K562 (cell line): ENCODE measurements around the gene PSD4. TPM values are rescaled to one million over a fixed set of nuclear protein-coding genes. Genes with fewer than 3 reads are reported as not detected.
"Not testable (repeated sequence)": the region's sequence is repeated elsewhere in the genome, so short reads cannot be mapped to it uniquely, and the experiment has no call there.

Experiments used
- EP400 ChIP-seq: fragments of 450-650 bp; IDR thresholded peaks from 2 replicates; pipeline ENCODE4 v1.6.1; 2017; ENCODE audit warnings: antibody characterized with exemption, mild to moderate bottlenecking, moderate library complexity
- GABPB1 ChIP-seq: sonication (generic); formaldehyde crosslinking; IDR thresholded peaks from 2 replicates; pipeline ENCODE4 v1.8.0; 2022; ENCODE audit warnings: mild to moderate bottlenecking, missing genetic modification reagents
- NFRKB ChIP-seq: fragments of 450-650 bp; IDR thresholded peaks from 2 replicates; pipeline ENCODE4 v1.6.1; 2016; ENCODE audit warnings: low read depth
- NR2C2 ChIP-seq, 2 experiments: fragments of 200-800 bp in 1 of 2; sonication (Bioruptor generic) in 1 of 2; sonication (generic) in 1 of 2; formaldehyde crosslinking in 1 of 2; IDR thresholded peaks; 2 replicates each; pipeline versions ENCODE4 v1.6.1 to v1.8.0; 2016 to 2022; ENCODE audit warnings: mild to moderate bottlenecking in 1 of 2, missing compliant biosample characterization in 1 of 2, missing genetic modification characterization in 1 of 2, missing genetic modification reagents in 1 of 2
- RBFOX2 ChIP-seq: fragments of 200-400 bp; formaldehyde crosslinking; IDR thresholded peaks from 2 replicates; pipeline ENCODE4 v1.6.1; 2017; ENCODE audit warnings: low read depth, mild to moderate bottlenecking, low read length, moderate library complexity
- SPI1 ChIP-seq: IDR thresholded peaks from 2 replicates; pipeline ENCODE4 v1.6.1; 2011; ENCODE audit warnings: low read depth, low read length, control low read depth, borderline replicate concordance
- TEAD1 ChIP-seq, 2 experiments: fragments of 450-650 bp in 1 of 2; sonication (generic) in 1 of 2; formaldehyde crosslinking; IDR thresholded peaks; 2 replicates each; pipeline versions ENCODE4 v1.4.0 to v1.8.0; 2020 to 2022; ENCODE audit warnings: mild to moderate bottlenecking in 2 of 2, missing genetic modification reagents in 1 of 2
- YY1 ChIP-seq, 3 experiments: IDR thresholded peaks; 2 replicates each; pipeline ENCODE4 v1.6.1; 2011; ENCODE audit warnings: low read length in 2 of 3, mild to moderate bottlenecking in 2 of 3, moderate library complexity in 2 of 3, borderline replicate concordance in 1 of 3, control low read depth in 1 of 3, low read depth in 1 of 3; ENCODE audit not compliant: insufficient read depth in 3 of 3, insufficient replicate concordance in 2 of 3, control insufficient read depth in 1 of 3, insufficient read length in 1 of 3; ENCODE audit errors: extremely low read depth in 1 of 3
- polyA plus RNA-seq, 8 experiments: library from polyadenylated mRNA; depleted of rRNA in 4 of 8; stranded (reverse) in 5 of 8; unstranded in 3 of 8; fragments of >200 nt; fragmentation: Nextera tagmentation in 2 of 8; fragmentation: Illumina TruSeq in 1 of 8; extraction: Ambion mirVana in 2 of 8; extraction: Trizol in 1 of 8; gene quantifications; 2 replicates each; pipeline versions ENCODE4 v1.2.1 to v1.2.3, GENCODE V29; 2011 to 2014; ENCODE audit warnings: inconsistent platforms in 1 of 8, missing spikeins in 1 of 8
- total RNA-seq, 7 experiments: library from RNA; depleted of rRNA in 6 of 7; stranded (reverse); fragments of >200 nt in 6 of 7; fragmentation: Illumina TruSeq in 2 of 7; extraction: Trizol in 2 of 7; gene quantifications; 2 replicates each; pipeline versions ENCODE4 v1.2.1 to v1.2.3, GENCODE V29; 2011 to 2021; ENCODE audit warnings: low replicate concordance in 1 of 7
- TF ChIP-seq, protein P1 (sequence below): fragments of 450-650 bp; formaldehyde crosslinking; IDR thresholded peaks from 2 replicates; pipeline ENCODE4 v1.4.0; 2022; ENCODE audit warnings: missing genetic modification characterization

Gene PSD4
- total and polyA plus RNA-seq, 9 of the 15 experiments (the other 6 are each of a cell fraction or from before 2014, with no cell fraction given): 0.46 to 54.0 (median 20.8) TPM

- TF ChIP-seq YY1 (IDR thresholded peaks at IDR 0.05; ENCODE audit: borderline replicate concordance in 1 of 3, control insufficient read depth in 1 of 3, extremely low read depth in 1 of 3, insufficient read depth in 3 of 3, insufficient read length in 1 of 3, insufficient replicate concordance in 2 of 3, low read depth in 1 of 3, low read length in 2 of 3) (peak in 2 of 3 experiments; percentile 18 to 70), TEAD1 (CRISPR knock-in tag; IDR thresholded peaks at IDR 0.05) (0 out of 4 replicates have a peak, but pooled peaks of 1 of the 2 experiments have one; percentile 12), RBFOX2 (peak; percentile 81), SPI1 (peak; percentile 96), GABPB1 (CRISPR knock-in tag) (peak; percentile 37; the same call in 1 of the 2 replicates), NFRKB (0 out of 2 replicates have a peak, but pooled peaks have one; percentile 53), EP400 (peak; percentile 88; the same call in 1 of the 2 replicates), NR2C2 (tag; IDR thresholded peaks at IDR 0.05) (0 out of 2 replicates have a peak, but pooled peaks have one; percentile 11)
- TF ChIP-seq, protein P1, sequence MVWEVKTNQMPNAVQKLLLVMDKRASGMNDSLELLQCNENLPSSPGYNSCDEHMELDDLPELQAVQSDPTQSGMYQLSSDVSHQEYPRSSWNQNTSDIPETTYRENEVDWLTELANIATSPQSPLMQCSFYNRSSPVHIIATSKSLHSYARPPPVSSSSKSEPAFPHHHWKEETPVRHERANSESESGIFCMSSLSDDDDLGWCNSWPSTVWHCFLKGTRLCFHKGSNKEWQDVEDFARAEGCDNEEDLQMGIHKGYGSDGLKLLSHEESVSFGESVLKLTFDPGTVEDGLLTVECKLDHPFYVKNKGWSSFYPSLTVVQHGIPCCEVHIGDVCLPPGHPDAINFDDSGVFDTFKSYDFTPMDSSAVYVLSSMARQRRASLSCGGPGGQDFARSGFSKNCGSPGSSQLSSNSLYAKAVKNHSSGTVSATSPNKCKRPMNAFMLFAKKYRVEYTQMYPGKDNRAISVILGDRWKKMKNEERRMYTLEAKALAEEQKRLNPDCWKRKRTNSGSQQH (CRISPR knock-in tag): 0 out of 2 replicates have a peak, but pooled peaks have one; percentile 60
- TF ChIP-seq NR2C2 (CRISPR knock-in tag; IDR thresholded peaks at IDR 0.05): not testable (repeated sequence)
Observed at GRCh38 chr2:113235347-113236226, 61.8 kb downstream of the PSD4 start (continued).
